ENCODE data around the gene NOS1AP.

The NOS1AP gene

DNA sequence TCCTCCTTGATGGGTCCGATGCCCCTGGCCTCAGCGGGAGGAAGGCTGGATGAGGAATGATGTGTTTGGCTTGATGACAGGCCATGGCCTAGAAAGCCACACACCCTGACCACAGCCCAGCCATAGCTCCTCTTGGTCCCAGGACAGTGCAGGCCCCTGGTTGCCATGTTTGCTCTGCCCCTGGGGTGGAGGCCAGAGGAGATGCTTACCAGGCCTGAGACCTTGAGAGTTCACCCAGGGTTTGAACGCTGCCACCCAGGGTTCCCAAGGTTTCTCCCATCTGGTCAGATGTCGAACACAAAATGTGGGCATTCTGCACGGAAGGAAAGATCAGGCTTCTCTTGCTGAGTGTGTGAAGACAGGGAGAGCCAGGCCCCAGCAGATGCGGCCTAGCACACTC lies 314.6 kb downstream of the NOS1AP start:
- no peak for TF ChIP-seq FOXP2 (optimal IDR thresholded peaks at IDR 0.05; ENCODE audit: borderline replicate concordance, extremely low read depth, extremely low read length, insufficient read depth)
- no peak for TF ChIP-seq POLR2AphosphoS5 (IDR thresholded peaks at IDR 0.05; ENCODE audit: low read depth, low read length)
- no peak for TF ChIP-seq TAF1 (IDR thresholded peaks at IDR 0.05; ENCODE audit: borderline replicate concordance, insufficient read depth, low read length)
- no peak for TF ChIP-seq SIN3A (IDR thresholded peaks at IDR 0.05; ENCODE audit: borderline replicate concordance, insufficient read depth, low read length)
- TF ChIP-seq, protein P1, sequence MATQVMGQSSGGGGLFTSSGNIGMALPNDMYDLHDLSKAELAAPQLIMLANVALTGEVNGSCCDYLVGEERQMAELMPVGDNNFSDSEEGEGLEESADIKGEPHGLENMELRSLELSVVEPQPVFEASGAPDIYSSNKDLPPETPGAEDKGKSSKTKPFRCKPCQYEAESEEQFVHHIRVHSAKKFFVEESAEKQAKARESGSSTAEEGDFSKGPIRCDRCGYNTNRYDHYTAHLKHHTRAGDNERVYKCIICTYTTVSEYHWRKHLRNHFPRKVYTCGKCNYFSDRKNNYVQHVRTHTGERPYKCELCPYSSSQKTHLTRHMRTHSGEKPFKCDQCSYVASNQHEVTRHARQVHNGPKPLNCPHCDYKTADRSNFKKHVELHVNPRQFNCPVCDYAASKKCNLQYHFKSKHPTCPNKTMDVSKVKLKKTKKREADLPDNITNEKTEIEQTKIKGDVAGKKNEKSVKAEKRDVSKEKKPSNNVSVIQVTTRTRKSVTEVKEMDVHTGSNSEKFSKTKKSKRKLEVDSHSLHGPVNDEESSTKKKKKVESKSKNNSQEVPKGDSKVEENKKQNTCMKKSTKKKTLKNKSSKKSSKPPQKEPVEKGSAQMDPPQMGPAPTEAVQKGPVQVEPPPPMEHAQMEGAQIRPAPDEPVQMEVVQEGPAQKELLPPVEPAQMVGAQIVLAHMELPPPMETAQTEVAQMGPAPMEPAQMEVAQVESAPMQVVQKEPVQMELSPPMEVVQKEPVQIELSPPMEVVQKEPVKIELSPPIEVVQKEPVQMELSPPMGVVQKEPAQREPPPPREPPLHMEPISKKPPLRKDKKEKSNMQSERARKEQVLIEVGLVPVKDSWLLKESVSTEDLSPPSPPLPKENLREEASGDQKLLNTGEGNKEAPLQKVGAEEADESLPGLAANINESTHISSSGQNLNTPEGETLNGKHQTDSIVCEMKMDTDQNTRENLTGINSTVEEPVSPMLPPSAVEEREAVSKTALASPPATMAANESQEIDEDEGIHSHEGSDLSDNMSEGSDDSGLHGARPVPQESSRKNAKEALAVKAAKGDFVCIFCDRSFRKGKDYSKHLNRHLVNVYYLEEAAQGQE (IDR thresholded peaks at IDR 0.05; ENCODE audit: insufficient read depth in 1 of 2, low read depth in 2 of 2, low read length in 2 of 2), result no peak

DNA sequence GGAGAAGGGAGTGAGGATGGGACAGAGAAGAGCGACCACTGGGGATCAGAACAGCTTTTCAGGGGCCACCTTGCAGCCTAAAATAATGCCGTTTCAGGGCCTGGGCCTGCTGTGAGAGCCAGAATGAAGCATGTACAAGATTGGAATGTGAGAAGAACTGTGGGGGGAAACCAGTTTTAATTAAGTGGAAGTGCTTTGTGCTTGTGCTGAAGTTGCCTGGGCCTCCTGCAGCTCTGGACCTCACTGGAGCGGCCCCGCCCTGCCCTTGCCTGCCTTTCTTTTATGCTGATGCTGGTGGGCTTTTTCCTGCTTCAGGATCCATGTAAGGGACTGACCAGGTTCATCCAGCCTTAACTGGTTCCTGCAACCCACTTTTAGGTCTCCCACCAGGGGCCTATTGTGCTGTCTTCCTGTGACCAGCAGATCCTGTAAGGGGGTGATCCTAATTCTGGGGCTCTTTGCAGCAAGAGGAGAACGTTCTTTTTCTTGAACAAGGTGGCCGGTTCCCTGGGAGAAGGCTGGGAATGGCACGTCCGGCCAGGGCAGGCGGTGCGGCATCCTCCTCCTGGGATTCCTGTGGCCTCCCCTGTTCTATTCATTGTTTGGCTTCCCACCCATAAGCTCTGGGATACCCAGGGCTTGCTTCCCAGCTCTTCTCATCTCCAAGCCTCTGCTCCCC lies 315.2 kb downstream of the NOS1AP start:
- TF ChIP-seq POLR2AphosphoS5 (IDR thresholded peaks at IDR 0.05; ENCODE audit: low read depth, low read length) (no peak), FOXP2 (optimal IDR thresholded peaks at IDR 0.05; ENCODE audit: borderline replicate concordance, extremely low read depth, extremely low read length, insufficient read depth) (no peak), TAF1 (IDR thresholded peaks at IDR 0.05; ENCODE audit: borderline replicate concordance, insufficient read depth, low read length) (no peak), SIN3A (IDR thresholded peaks at IDR 0.05; ENCODE audit: borderline replicate concordance, insufficient read depth, low read length) (no peak)
- TF ChIP-seq, protein P1 (IDR thresholded peaks at IDR 0.05; ENCODE audit: insufficient read depth in 1 of 2, low read depth in 2 of 2, low read length in 2 of 2), result no peak

DNA sequence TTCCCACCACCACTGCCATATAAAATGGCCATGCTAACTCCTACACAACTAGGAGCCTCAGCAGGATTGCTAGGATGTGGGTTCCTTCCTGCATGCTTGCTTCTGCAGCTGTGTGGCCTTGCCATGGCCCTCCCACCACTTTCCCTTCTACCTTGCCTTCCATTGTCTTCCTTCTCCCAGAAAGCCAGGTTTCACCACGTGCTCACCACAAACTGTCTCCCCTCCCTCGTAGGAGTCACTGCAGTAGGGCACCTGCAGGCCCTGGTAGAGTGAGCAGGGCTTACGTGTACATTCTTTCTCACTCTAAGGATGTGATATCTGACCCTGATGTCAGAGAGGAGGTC lies 315.8 kb downstream of the NOS1AP start:
- TF ChIP-seq SIN3A (IDR thresholded peaks at IDR 0.05; ENCODE audit: borderline replicate concordance, insufficient read depth, low read length) (no peak), FOXP2 (optimal IDR thresholded peaks at IDR 0.05; ENCODE audit: borderline replicate concordance, extremely low read depth, extremely low read length, insufficient read depth) (no peak), POLR2AphosphoS5 (IDR thresholded peaks at IDR 0.05; ENCODE audit: low read depth, low read length) (no peak), TAF1 (IDR thresholded peaks at IDR 0.05; ENCODE audit: borderline replicate concordance, insufficient read depth, low read length) (no peak)
- TF ChIP-seq, protein P1 (IDR thresholded peaks at IDR 0.05; ENCODE audit: insufficient read depth in 1 of 2, low read depth in 2 of 2, low read length in 2 of 2), result no peak

- TF ChIP-seq TAF1 (IDR thresholded peaks at IDR 0.05; ENCODE audit: borderline replicate concordance, insufficient read depth, low read length) (no peak), FOXP2 (optimal IDR thresholded peaks at IDR 0.05; ENCODE audit: borderline replicate concordance, extremely low read depth, extremely low read length, insufficient read depth) (no peak), SIN3A (IDR thresholded peaks at IDR 0.05; ENCODE audit: borderline replicate concordance, insufficient read depth, low read length) (no peak), POLR2AphosphoS5 (IDR thresholded peaks at IDR 0.05; ENCODE audit: low read depth, low read length) (no peak)
- TF ChIP-seq, protein P1 (IDR thresholded peaks at IDR 0.05; ENCODE audit: insufficient read depth in 1 of 2, low read depth in 2 of 2, low read length in 2 of 2), result no peak
These were observed 316.2 kb downstream of the NOS1AP start for GRCh38 chr1:162385702-162386101.

Measured in PFSK-1 (cell line).